Prostate gland (tissue), 2 donors: Measurements from ENCODE around the gene ZNRF3.

Source experiments
- POLR2A ChIP-seq: fragments of 450-650 bp; IDR thresholded peaks from one replicate; pipeline ENCODE4 v1.6.1; 2016; ENCODE audit warnings: antibody characterized with exemption, mild to moderate bottlenecking
- POLR2AphosphoS5 ChIP-seq: sonication (generic); formaldehyde crosslinking; IDR thresholded peaks from one replicate; pipeline ENCODE4 v1.6.1; 2017; ENCODE audit warnings: antibody characterized with exemption
- TF ChIP-seq, protein P1 (sequence below), 4 experiments: fragments of 200-600 bp in 2 of 4; fragments of 450-650 bp in 2 of 4; sonication (generic) in 2 of 4; IDR thresholded peaks; 1 replicate in 3 of 4; 2 replicates in 1 of 4; pipeline ENCODE4 v1.5.1; 2016 to 2019; ENCODE audit warnings: antibody characterized with exemption in 4 of 4, mild to moderate bottlenecking in 2 of 4, moderate library complexity in 2 of 4

GRCh38 chr22:28909375-28909774 is 26.0 kb downstream of the ZNRF3 start:
- TF ChIP-seq POLR2A (no peak), POLR2AphosphoS5 (no peak)
- TF ChIP-seq, protein P1, sequence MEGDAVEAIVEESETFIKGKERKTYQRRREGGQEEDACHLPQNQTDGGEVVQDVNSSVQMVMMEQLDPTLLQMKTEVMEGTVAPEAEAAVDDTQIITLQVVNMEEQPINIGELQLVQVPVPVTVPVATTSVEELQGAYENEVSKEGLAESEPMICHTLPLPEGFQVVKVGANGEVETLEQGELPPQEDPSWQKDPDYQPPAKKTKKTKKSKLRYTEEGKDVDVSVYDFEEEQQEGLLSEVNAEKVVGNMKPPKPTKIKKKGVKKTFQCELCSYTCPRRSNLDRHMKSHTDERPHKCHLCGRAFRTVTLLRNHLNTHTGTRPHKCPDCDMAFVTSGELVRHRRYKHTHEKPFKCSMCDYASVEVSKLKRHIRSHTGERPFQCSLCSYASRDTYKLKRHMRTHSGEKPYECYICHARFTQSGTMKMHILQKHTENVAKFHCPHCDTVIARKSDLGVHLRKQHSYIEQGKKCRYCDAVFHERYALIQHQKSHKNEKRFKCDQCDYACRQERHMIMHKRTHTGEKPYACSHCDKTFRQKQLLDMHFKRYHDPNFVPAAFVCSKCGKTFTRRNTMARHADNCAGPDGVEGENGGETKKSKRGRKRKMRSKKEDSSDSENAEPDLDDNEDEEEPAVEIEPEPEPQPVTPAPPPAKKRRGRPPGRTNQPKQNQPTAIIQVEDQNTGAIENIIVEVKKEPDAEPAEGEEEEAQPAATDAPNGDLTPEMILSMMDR (IDR thresholded peaks at IDR 0.05): no peak
